Activated CD4-positive, alpha-beta T cell treated with anti-CD3 and anti-CD28 coated beads for 4 hours (primary cell): ENCODE results near the gene TTC27.
"Not testable (repeated sequence)": the region's sequence is repeated elsewhere in the genome, so short reads cannot be mapped to it uniquely, and the experiment has no call there.

Experiments used
- DNase-seq, 2 donors: peaks; one replicate each; pipeline ENCODE4 v3.0.0-alpha.2; 2020

TTC27 gene

GRCh38 chr2:32820088-32820487, 192.2 kb downstream of the TTC27 start:
- DNase-seq: no peak

- DNase-seq: no peak
These were observed 192.9 kb downstream of the TTC27 start for GRCh38 chr2:32820701-32821100.

- DNase-seq: no peak
These were observed 196.4 kb downstream of the TTC27 start for GRCh38 chr2:32824070-32824809.

DNA sequence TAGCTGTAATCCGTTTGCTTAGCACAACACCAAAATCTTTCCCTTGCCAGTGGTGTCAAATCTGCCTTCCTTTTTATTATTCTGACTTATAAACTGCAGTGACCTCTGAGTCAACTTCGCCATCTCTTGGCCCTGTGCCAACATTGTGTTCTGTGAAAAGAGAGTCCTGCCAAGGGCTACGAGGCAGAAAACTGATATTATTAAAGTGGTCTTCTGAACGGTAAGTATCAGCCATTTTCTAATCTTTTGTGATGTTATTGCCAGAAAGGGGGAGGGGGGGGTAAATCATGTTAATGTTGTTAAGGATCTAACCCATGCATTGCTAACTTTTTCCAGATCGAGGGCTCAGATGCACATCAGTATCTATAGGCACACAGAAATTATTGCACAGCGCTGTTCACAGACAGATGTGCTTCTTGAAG, 197.5 kb downstream of the TTC27 start:
- no peak for DNase-seq

DNA sequence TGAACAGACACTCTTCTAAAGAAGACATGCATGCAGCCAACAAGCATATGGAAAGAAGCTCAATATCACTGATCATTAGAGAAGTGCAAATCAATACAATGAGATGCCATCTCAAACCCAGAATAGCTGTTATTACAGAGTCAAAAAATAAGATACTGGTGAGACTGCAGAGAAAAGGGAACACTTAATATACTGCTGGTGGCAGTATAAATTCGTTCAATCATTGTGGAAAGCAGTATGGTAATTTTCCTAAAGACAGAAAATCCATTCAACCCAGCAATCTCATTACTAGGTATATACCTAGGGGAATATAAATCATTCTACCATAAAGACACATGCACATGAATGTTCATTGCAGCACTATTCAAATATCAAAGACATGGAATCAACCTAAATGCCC, 202.3 kb downstream of the TTC27 start:
- no peak for DNase-seq

DNA sequence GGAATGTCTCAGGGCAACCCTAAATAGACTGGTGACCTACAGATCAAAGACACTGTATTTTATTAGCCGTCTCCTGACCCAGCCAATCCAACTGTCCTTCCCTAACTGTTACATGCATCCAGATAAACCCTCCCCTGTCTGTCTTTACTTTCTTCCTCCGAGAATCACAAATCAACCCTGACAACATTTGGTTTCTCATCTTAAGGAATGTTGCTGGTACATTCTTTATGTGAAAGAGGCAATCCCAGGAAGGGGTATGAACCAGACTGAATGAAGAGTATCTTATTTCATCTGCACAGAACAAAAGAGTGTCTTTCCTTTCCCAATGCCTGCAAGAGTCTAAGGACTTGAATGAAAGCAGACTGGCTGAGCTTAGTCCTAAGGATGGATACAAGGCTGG, 205.0 kb downstream of the TTC27 start:
- DNase-seq: no peak

- DNase-seq: no peak
These were observed 205.9 kb downstream of the TTC27 start for GRCh38 chr2:32833709-32834108.

DNA sequence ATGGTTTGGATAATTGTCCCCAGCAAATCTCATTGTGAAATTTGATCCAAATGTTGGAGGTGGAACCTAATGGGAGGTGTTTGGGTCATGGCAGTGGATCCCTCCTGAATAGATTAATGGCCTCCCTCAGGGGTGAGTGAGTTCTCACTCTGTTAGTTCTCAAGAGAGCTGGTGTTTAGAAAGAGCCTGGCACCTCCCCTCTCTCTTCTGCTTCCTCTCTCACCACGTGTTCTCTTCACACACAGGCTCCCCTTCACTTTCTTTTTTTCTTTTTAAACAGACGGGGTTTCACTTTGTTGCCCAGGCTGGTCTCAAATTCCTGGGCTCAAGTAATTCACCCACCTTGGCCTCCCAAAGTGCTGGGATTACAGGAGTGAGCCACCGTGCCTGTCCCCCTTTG, 207.3 kb downstream of the TTC27 start:
- no peak for DNase-seq

DNA sequence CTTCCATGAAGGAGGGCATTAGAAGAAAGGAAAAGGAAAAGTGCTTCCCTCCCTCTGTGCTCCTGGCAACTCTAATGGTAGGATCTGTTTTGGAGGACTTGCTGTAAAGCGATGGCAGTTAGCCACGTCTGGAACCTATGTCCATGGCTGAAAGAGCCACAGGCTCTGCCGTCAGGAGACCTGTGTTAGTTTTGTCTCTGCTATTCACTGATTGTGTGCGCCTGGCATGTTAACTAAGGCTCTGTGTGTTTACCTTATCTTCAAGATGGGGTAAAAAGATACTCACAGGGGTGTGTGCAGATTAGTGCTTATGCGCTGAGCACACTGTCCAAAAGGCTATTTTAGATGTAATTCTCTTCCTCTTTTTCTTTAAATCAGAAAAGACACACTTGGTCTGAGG, 209.1 kb downstream of the TTC27 start:
- no peak for DNase-seq

GRCh38 chr2:32838418-32838817, 210.6 kb downstream of the TTC27 start:
- DNase-seq: no peak

DNA sequence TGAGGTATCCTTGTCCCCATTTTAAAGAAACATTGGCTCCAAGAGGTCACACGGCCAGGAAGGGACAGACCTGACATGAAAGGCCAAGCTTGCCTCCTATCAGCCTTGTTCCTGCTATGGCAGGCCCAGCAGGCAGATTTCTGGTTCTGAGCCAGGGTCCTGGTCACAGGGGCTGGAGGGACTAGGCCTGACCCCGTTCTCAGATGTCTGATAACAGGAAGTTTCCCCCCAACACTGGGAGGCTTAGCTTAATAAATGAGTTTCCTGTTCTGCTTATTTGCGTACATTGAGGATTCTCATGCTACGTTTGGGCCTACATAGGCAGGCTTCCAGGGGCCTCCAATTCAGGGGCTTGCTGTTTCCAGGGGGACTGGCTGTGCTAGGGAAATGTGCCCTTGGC, 211.1 kb downstream of the TTC27 start:
- no peak for DNase-seq

GRCh38 chr2:32841931-32842898, 214.4 kb downstream of the TTC27 start:
- no peak for DNase-seq

DNA sequence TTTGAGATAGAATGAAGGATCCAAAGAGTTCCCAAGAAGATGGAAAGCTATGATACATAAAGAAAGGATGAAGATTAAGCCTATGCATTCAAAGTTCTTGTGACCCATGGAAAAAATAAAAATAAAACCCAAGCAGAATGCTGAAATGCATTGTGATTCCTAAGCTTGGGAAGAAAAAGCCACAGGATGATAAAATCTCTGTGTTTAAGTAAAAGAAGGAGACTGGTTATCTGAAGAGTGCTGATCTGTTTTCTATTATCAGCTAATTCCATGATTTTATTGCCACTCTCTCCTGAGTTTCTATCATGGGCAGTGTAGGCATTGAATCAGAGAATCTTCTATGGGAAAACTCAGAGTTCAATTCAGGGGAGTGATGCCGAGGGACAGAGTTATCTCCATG, 215.8 kb downstream of the TTC27 start:
- no peak for DNase-seq

DNA sequence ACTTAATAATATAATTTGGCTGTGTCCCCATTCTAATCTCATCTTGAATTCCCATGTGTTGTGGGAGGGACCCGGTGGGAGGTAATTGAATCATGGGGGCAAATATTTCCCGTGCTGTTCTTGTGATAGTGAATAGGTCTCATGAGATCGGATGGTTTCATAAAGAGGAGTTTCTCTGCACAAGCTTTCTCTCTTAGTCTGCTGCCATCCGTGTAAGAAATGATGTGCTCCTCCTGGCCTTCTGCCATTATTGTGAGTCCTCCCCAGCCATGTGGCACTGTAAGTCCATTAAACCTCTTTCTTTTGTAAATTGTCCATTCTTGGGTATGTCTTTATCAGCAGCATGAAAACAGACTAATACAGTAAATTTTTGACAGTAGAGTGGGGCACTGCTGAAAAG, 216.4 kb downstream of the TTC27 start:
- no peak for DNase-seq

DNA sequence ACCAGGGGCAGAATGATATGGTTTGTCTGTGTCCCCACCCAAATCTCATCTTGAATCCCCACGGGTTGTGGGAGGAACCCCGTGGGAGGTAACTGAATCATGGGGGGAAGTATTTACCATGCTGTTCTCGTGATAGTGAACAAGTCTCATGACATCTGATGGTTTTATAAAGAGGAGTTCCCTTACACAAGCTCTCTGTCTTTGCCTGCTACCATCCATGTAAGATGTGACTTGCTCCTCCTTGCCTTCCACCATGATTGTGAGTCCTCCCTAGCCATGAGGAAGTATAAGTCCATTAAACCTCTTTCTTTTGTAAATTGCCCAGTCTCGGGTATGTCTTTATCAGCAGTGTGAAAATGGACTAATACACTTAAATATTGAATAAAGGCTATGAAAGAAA, 218.4 kb downstream of the TTC27 start:
- not testable (repeated sequence) for DNase-seq

DNA sequence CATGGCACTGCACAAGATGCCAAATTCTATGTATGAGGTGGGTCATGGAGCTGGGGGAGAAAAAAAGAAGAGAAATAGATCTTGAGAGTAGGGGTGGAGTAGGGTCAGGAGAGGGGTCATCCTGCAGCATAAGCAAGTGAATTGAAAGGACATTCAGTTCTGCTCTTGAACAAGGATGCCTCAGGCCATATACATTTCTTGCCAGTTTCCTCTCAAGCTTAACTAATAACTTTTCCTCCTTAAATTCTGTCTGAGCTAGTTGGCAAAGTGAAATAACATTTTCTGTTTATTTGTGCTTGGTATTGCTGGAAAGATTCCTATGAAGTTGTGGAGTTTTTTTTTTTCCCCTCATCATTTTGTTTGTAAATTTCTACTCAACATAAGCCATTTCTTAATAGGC, 219.9 kb downstream of the TTC27 start:
- DNase-seq: no peak

GRCh38 chr2:32849456-32850194, 221.8 kb downstream of the TTC27 start:
- no peak for DNase-seq

GRCh38 chr2:32851777-32852439, 224.1 kb downstream of the TTC27 start:
- DNase-seq: no peak

DNA sequence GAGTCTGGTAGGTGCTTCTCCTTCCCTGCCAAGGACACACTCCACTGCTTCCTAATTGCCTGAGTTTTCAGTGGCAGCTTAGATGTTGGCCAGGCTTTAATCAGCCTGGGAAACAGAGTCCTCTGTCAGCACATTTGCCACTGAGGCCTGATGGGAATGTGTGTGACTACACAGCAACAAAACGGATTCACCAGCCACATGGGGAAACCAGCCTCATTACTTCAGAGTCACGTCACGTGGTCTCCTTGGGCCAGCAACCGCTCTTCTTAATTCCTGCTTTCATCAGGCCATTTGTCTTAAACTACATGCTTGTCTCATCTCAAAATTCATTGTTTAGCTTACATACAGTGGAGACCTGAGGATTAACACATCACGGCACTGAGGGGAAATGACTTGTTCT, 225.0 kb downstream of the TTC27 start:
- DNase-seq: no peak

DNA sequence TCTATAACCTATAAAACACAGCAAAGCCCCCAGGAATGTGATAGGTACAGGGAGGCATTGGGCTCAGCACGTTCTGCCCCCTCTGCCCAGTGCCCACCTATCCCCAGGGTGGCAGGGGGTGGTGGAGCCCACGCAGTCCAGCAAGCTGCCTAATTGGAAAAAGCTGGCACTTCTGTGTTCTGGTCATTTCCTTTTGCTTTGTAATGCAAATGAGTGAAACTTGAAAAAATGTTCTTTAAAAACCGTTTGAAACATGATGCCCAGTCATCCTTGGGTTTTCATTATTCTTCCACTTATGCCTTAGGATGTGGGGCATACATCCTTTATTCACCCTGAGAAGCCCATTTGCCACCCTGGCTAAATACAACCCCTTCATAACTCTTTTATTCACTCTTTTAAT, 229.0 kb downstream of the TTC27 start:
- DNase-seq: no peak

- DNase-seq: no peak
These were observed 230.9 kb downstream of the TTC27 start for GRCh38 chr2:32858713-32859112.

GRCh38 chr2:32860385-32860784, 232.5 kb downstream of the TTC27 start:
- DNase-seq: no peak
